SK-N-SH (cell line): ENCODE data around the gene NFATC3.

Experiments used
- EP300 ChIP-seq, 2 experiments: IDR thresholded peaks; 2 replicates each; pipeline versions ENCODE4 v1.4.0 to v1.6.1; 2012; ENCODE audit warnings: borderline replicate concordance in 1 of 2, low read depth in 1 of 2, low read length in 1 of 2
- FOSL2 ChIP-seq: IDR thresholded peaks from 2 replicates; pipeline ENCODE4 v1.4.0; 2012; ENCODE audit warnings: low read depth, mild to moderate bottlenecking, moderate library complexity, borderline replicate concordance
- JUND ChIP-seq: IDR thresholded peaks from 2 replicates; pipeline ENCODE4 v1.4.0; 2012
- POLR2AphosphoS5 ChIP-seq: IDR thresholded peaks from 2 replicates; pipeline ENCODE4 v1.6.1; 2012; ENCODE audit warnings: low read depth, low read length
- RCOR1 ChIP-seq: fragments of 150-350 bp; IDR thresholded peaks from 2 replicates; pipeline ENCODE4 v1.6.1; 2017; ENCODE audit warnings: antibody characterized with exemption, low read length
- RXRA ChIP-seq: IDR thresholded peaks from 2 replicates; pipeline ENCODE4 v1.4.0; 2012; ENCODE audit warnings: low read depth, mild to moderate bottlenecking, borderline replicate concordance
- TF ChIP-seq, protein P1 (sequence below): fragments of 200-600 bp; sonication (generic); IDR thresholded peaks from 2 replicates; pipeline ENCODE4 v1.6.1; 2017; ENCODE audit warnings: antibody characterized with exemption, mild to moderate bottlenecking, moderate library complexity
- TF ChIP-seq, protein P2 (sequence below): IDR thresholded peaks from 2 replicates; pipeline ENCODE4 v1.4.0; 2012; ENCODE audit warnings: low read depth

DNA sequence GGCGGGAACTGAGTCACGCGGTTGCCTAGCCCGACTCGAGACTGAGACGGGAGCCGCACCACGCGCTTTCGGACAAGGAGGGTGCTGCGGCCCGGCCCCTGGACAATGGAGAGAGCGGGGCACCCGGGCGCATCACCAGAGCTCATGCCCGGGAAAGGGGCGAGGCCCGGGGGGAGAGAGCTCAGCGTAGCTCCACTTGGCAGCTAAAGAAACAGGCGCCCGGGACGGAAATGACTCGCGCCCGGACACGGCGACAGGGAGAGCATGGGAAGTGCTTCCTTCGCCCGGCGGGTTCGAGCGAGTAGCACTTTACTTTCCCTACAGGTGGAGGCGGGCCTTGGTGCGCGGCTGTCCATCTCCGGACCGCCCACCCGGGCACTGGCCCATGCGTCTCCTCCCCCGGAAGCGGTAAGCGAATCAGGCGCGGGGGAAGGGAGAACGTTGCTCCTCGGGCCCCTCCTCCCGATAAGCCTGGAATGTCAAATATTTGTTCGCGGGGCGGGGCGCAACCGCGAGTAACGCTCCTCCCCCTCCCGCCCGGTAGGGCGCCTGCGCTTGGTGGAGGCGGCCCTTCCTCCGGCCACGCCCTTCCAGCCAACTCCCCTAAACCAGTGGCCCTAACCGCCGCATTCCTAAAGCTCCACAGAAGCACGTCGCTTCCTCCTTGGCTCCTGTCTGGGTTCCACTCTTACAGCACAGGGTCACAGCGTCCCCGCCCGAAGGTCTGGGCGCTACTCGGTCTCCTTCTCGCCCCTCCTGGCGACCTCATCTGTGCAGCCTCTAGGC, 152.3 kb downstream of the NFATC3 start:
- no peak for TF ChIP-seq FOSL2
- TF ChIP-seq, protein P1, sequence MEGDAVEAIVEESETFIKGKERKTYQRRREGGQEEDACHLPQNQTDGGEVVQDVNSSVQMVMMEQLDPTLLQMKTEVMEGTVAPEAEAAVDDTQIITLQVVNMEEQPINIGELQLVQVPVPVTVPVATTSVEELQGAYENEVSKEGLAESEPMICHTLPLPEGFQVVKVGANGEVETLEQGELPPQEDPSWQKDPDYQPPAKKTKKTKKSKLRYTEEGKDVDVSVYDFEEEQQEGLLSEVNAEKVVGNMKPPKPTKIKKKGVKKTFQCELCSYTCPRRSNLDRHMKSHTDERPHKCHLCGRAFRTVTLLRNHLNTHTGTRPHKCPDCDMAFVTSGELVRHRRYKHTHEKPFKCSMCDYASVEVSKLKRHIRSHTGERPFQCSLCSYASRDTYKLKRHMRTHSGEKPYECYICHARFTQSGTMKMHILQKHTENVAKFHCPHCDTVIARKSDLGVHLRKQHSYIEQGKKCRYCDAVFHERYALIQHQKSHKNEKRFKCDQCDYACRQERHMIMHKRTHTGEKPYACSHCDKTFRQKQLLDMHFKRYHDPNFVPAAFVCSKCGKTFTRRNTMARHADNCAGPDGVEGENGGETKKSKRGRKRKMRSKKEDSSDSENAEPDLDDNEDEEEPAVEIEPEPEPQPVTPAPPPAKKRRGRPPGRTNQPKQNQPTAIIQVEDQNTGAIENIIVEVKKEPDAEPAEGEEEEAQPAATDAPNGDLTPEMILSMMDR = no peak
- peak; percentile 87 for TF ChIP-seq POLR2AphosphoS5
- peak; percentile 16 to 49; a peak in 1 of 4 replicates for TF ChIP-seq EP300 (IDR thresholded peaks at IDR 0.05; ENCODE audit: borderline replicate concordance in 1 of 2, low read depth in 1 of 2, low read length in 1 of 2)
- TF ChIP-seq RXRA = no peak
- TF ChIP-seq, protein P2, sequence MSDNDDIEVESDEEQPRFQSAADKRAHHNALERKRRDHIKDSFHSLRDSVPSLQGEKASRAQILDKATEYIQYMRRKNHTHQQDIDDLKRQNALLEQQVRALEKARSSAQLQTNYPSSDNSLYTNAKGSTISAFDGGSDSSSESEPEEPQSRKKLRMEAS = peak; percentile 78
- TF ChIP-seq JUND = no peak; the same call in 1 of the 2 replicates
- 0 out of 2 replicates have a peak, but pooled peaks have one; percentile 32 for TF ChIP-seq RCOR1
